Upper lobe of left lung (tissue), 6 donors: Measurements from ENCODE around the gene MLN. TPM values are rescaled to one million over a fixed set of nuclear protein-coding genes. Genes with fewer than 3 reads are reported as not detected.

Experiments
- ATAC-seq, 2 donors: fragments of 200-7000 bp; cut with Tn5 transposase; one replicate each; pipeline ENCODE4 v1.9.1; 2022; ENCODE audit warnings: mild to moderate bottlenecking in 2 of 2, moderate library complexity in 2 of 2; ENCODE audit not compliant: low FRiP score in 2 of 2
- DNase-seq, 2 donors: peaks; one replicate each; pipeline ENCODE4 v3.0.0-alpha.2; 2019 to 2020
- H3K27ac ChIP-seq, 4 donors: fragments of 200-600 bp; sonication (generic); one replicate each; pipeline ENCODE4 v1.5.1; 2016 to 2019
- H3K27me3 ChIP-seq, 4 donors: fragments of 200-600 bp; sonication (generic); one replicate each; pipeline ENCODE4 v1.5.1; 2017 to 2019
- H3K36me3 ChIP-seq, 4 donors: fragments of 200-600 bp; sonication (generic); one replicate each; pipeline ENCODE4 v1.5.1; 2016 to 2019
- H3K4me1 ChIP-seq, 4 donors: fragments of 200-600 bp; sonication (generic); one replicate each; pipeline ENCODE4 v1.5.1; 2018 to 2019
- H3K4me3 ChIP-seq, 4 donors: fragments of 200-600 bp; sonication (generic); one replicate each; pipeline ENCODE4 v1.5.1; 2017 to 2019; ENCODE audit warnings: mild to moderate bottlenecking in 2 of 4, moderate library complexity in 1 of 4
- H3K9me3 ChIP-seq, 4 donors: fragments of 200-600 bp; sonication (generic); one replicate each; pipeline ENCODE4 v1.5.1; 2018 to 2019
- CTCF ChIP-seq, 6 experiments: fragments of 450-650 bp in 4 of 6; fragments of 200-600 bp in 2 of 6; sonication (generic) in 2 of 6; IDR thresholded peaks; one replicate each; pipeline ENCODE4 v1.5.1; 2016 to 2019; ENCODE audit warnings: antibody characterized with exemption in 6 of 6
- EP300 ChIP-seq, 4 donors: sonication (generic); formaldehyde crosslinking; IDR thresholded peaks; one replicate each; pipeline ENCODE4 v1.5.1; 2017; ENCODE audit warnings: antibody characterized with exemption in 4 of 4, control low read depth in 2 of 4
- POLR2A ChIP-seq, 4 donors: fragments of 450-650 bp; IDR thresholded peaks; one replicate each; pipeline ENCODE4 v1.5.1; 2016 to 2017; ENCODE audit warnings: antibody characterized with exemption in 4 of 4, mild to moderate bottlenecking in 2 of 4
- POLR2AphosphoS5 ChIP-seq, 2 donors: sonication (generic); formaldehyde crosslinking; IDR thresholded peaks; one replicate each; pipeline ENCODE4 v1.5.1; 2017; ENCODE audit warnings: antibody characterized with exemption in 2 of 2
- WGBS, 2 donors: methylation state at CpG; one replicate each; pipeline ENCODE4 v1.1.5; 2017 to 2018; 5-methylcytosine and 5-hydroxymethylcytosine counted together
- total RNA-seq, 6 donors: library from RNA; depleted of rRNA in 4 of 6; stranded (reverse); fragments of >200 nt in 4 of 6; gene quantifications; one replicate each; pipeline versions ENCODE4 v1.1.0 to v1.2.1, GENCODE V29; 2016 to 2021
- donor health status: DM: no; HTN: no; CAD: no; lungs with moderate emphysema.
- donor health status: DM: no; HTN: yes; CAD: no; lungs with severe emphysema.

MLN gene
- total RNA-seq, 6 donors from 2014 or later = not detected

- ATAC-seq (peak in 1 of 2 donors; percentile 38), DNase-seq (no peak)
- TF ChIP-seq EP300 (IDR thresholded peaks at IDR 0.05) = no peak
- no peak for TF ChIP-seq POLR2AphosphoS5 (IDR thresholded peaks at IDR 0.05)
- TF ChIP-seq CTCF (IDR thresholded peaks at IDR 0.05) = no peak
- no peak for TF ChIP-seq POLR2A (IDR thresholded peaks at IDR 0.05)
- no peaks in the 10 kb centered on the region for H3K36me3 ChIP-seq
- H3K4me1 ChIP-seq = no peaks in the 10 kb centered on the region
- H3K9me3 ChIP-seq = no peaks in the 10 kb centered on the region
- no peak overlapping the region for H3K4me3 ChIP-seq
- WGBS, 2 donors = 58 to 74% methylated on average over 11 to 20 of the region's 21 CpGs
- no peak overlapping the region for H3K27ac ChIP-seq
- H3K27me3 ChIP-seq = no peaks in the 10 kb centered on the region
Measured at GRCh38 chr6:33830635-33831240, 26.9 kb upstream of the MLN start.

- ATAC-seq (no peak), DNase-seq (no peak)
- Histone ChIP-seq H3K9me3 (no peaks in the 10 kb centered on the region), H3K36me3 (no peaks in the 10 kb centered on the region), H3K4me1 (peaks cover 7 to 10% (median 8%) of the 10 kb centered on the region in 4 donors), H3K4me3 (no peak overlapping the region), H3K27ac (no peak overlapping the region), H3K27me3 (no peaks in the 10 kb centered on the region)
- TF ChIP-seq EP300 (IDR thresholded peaks at IDR 0.05) = no peak
- no peak for TF ChIP-seq POLR2AphosphoS5 (IDR thresholded peaks at IDR 0.05)
- TF ChIP-seq POLR2A (IDR thresholded peaks at IDR 0.05) = no peak
- no peak for TF ChIP-seq CTCF (IDR thresholded peaks at IDR 0.05)
- WGBS, 2 donors = 56 to 70% methylated on average over 10 to 15 of the region's 15 CpGs
Measured at GRCh38 chr6:33828764-33829731, 25.2 kb upstream of the MLN start.

- H3K36me3 ChIP-seq = no peaks in the 10 kb centered on the region
- no peak for ATAC-seq
- H3K9me3 ChIP-seq = no peaks in the 10 kb centered on the region
- no peaks in the 10 kb centered on the region for H3K27me3 ChIP-seq
- no peak for DNase-seq
- 51 to 54% methylated on average over 3 to 4 of the region's 4 CpGs for WGBS, 2 donors
- H3K27ac ChIP-seq = no peak overlapping the region
- peaks cover 7 to 10% (median 8%) of the 10 kb centered on the region in 4 donors for H3K4me1 ChIP-seq
- no peak for TF ChIP-seq POLR2A (IDR thresholded peaks at IDR 0.05)
- no peak overlapping the region for H3K4me3 ChIP-seq
Measured at GRCh38 chr6:33828452-33828763, 24.6 kb upstream of the MLN start.

- H3K27me3 ChIP-seq = no peaks in the 10 kb centered on the region
- H3K4me1 ChIP-seq = peaks cover 7 to 10% (median 8%) of the 10 kb centered on the region in 4 donors
- ATAC-seq (no peak), DNase-seq (no peak)
- 74 to 76% methylated on average over 14 of the region's 14 CpGs for WGBS, 2 donors
- H3K4me3 ChIP-seq = no peak overlapping the region
- no peaks in the 10 kb centered on the region for H3K9me3 ChIP-seq
- TF ChIP-seq POLR2AphosphoS5 (IDR thresholded peaks at IDR 0.05) (no peak), EP300 (IDR thresholded peaks at IDR 0.05) (no peak)
- H3K27ac ChIP-seq = no peak overlapping the region
- no peaks in the 10 kb centered on the region for H3K36me3 ChIP-seq
Measured at GRCh38 chr6:33827546-33828451, 24.0 kb upstream of the MLN start.

- DNase-seq = no peak
Measured at GRCh38 chr6:33826537-33826936, 22.7 kb upstream of the MLN start.

More at GRCh38 chr6:33826537-33826936, 22.7 kb upstream of the MLN start:
- no peaks in the 10 kb centered on the region for H3K27me3 ChIP-seq
- no peak overlapping the region for H3K4me3 ChIP-seq
- ATAC-seq = no peak
- 37% methylated on average over 2 of the region's 2 CpGs; no CpG with 5 or more reads in 1 of the 2 donors for WGBS, 2 donors
- H3K36me3 ChIP-seq = no peaks in the 10 kb centered on the region
- H3K27ac ChIP-seq = no peak overlapping the region
- no peaks in the 10 kb centered on the region for H3K9me3 ChIP-seq
- TF ChIP-seq POLR2A (IDR thresholded peaks at IDR 0.05) (no peak), CTCF (IDR thresholded peaks at IDR 0.05) (no peak), POLR2AphosphoS5 (IDR thresholded peaks at IDR 0.05) (no peak), EP300 (IDR thresholded peaks at IDR 0.05) (no peak)
- peaks cover 7 to 10% (median 8%) of the 10 kb centered on the region in 4 donors for H3K4me1 ChIP-seq
